NCI-H1436 (cell line): Measurements from ENCODE around the gene AANAT.
"Not testable (repeated sequence)": the region's sequence is repeated elsewhere in the genome, so short reads cannot be mapped to it uniquely, and the experiment has no call there.

Experiments used
- DNase-seq: peaks from one replicate; lab custom pipeline; 2025; lab: John Stamatoyannopoulos, UW

The AANAT gene

GRCh38 chr17:76506408-76507345 lies 39.3 kb downstream of the AANAT start:
- DNase-seq: peak; percentile 76

- DNase-seq: not testable (repeated sequence)
Measured at GRCh38 chr17:76508472-76509063, 41.2 kb downstream of the AANAT start.

- no peak for DNase-seq
Measured at GRCh38 chr17:76510831-76511244, 43.4 kb downstream of the AANAT start.

- no peak for DNase-seq
Measured at GRCh38 chr17:76511668-76512365, 44.4 kb downstream of the AANAT start.

GRCh38 chr17:76512366-76513305 lies 45.2 kb downstream of the AANAT start:
- DNase-seq: no peak

- DNase-seq: no peak
Measured at GRCh38 chr17:76513306-76513692, 45.9 kb downstream of the AANAT start.

- DNase-seq: not testable (repeated sequence)
Measured at GRCh38 chr17:76514355-76514754, 47.0 kb downstream of the AANAT start.

- no peak for DNase-seq
Measured at GRCh38 chr17:76515274-76515949, 48.0 kb downstream of the AANAT start.

GRCh38 chr17:76517638-76518038 lies 50.2 kb downstream of the AANAT start:
- no peak for DNase-seq

GRCh38 chr17:76519048-76519966 lies 51.9 kb downstream of the AANAT start:
- DNase-seq: no peak
